SU-DHL-6 (cell line): Measurements from ENCODE around the gene WDFY1.

Source experiments
- H2AFZ ChIP-seq: fragments of 200-600 bp; sonication (generic); 2 replicates; pipeline ENCODE4 v1.6.1; 2014; ENCODE audit warnings: low read depth, mild to moderate bottlenecking, moderate library complexity, mixed read lengths, antibody characterized with exemption, low read length; ENCODE audit not compliant: severe bottlenecking
- H3F3A ChIP-seq: fragments of 200-600 bp; shearing (Covaris generic); 2 replicates; pipeline ENCODE4 v1.6.0; 2016; ENCODE audit warnings: antibody characterized with exemption, mild to moderate bottlenecking; ENCODE audit not compliant: insufficient read depth
- H3K27ac ChIP-seq: fragments of 200-600 bp; sonication (generic); 2 replicates; pipeline ENCODE4 v1.5.1; 2016; ENCODE audit warnings: low read depth, mild to moderate bottlenecking, low read length, moderate library complexity, mixed read lengths
- H3K27me3 ChIP-seq: fragments of 200-600 bp; sonication (generic), shearing (Covaris generic); 2 replicates; pipeline ENCODE4 v1.6.0; 2014; ENCODE audit warnings: mild to moderate bottlenecking, low read length
- H3K36me3 ChIP-seq: fragments of 200-600 bp; sonication (generic); 2 replicates; pipeline ENCODE4 v1.6.1; 2014; ENCODE audit warnings: mild to moderate bottlenecking, low read length, mixed read lengths
- H3K4me2 ChIP-seq: fragments of 300-600, 200-600 bp; shearing (Covaris generic), sonication (generic); 2 replicates; pipeline ENCODE4 v1.6.0; 2014; ENCODE audit warnings: low read length, low read depth, mild to moderate bottlenecking; ENCODE audit not compliant: poor library complexity, severe bottlenecking
- H3K4me3 ChIP-seq: fragments of 200-600 bp; sonication (generic); 2 replicates; pipeline ENCODE4 v1.5.1; 2014; ENCODE audit warnings: antibody characterized with exemption, low read length, mild to moderate bottlenecking, mixed read lengths; ENCODE audit not compliant: insufficient read depth, poor library complexity, severe bottlenecking
- H3K79me2 ChIP-seq: fragments of 200-600 bp; sonication (generic); 2 replicates; pipeline ENCODE4 v1.6.1; 2014; ENCODE audit warnings: mild to moderate bottlenecking, low read length, moderate library complexity; ENCODE audit not compliant: insufficient read depth
- H3K9ac ChIP-seq: fragments of 200-600 bp; sonication (generic); 2 replicates; pipeline ENCODE4 v1.7.0; 2014; ENCODE audit warnings: mild to moderate bottlenecking, low read length
- H3K9me2 ChIP-seq: fragments of 200-600 bp; sonication (generic); replicated peaks from 2 replicates; pipeline ENCODE4 v1.6.1; 2014; ENCODE audit warnings: low read length; ENCODE audit not compliant: insufficient read depth
- H3K9me3 ChIP-seq: fragments of 200-600 bp; sonication (generic); 2 replicates; pipeline ENCODE4 v1.6.1; 2014; ENCODE audit warnings: low read length, mixed read lengths; ENCODE audit not compliant: insufficient read depth
- H4K20me1 ChIP-seq: fragments of 200-600 bp; sonication (generic); 2 replicates; pipeline ENCODE4 v1.6.1; 2014; ENCODE audit warnings: low read depth, mild to moderate bottlenecking, antibody characterized with exemption, low read length, moderate library complexity, mixed read lengths
- CTCF ChIP-seq: fragments of 200-600 bp; sonication (generic); IDR thresholded peaks from one replicate; pipeline ENCODE4 v1.5.1; 2017; ENCODE audit warnings: antibody characterized with exemption, mild to moderate bottlenecking, low read length, moderate library complexity; ENCODE audit not compliant: insufficient read depth, poor library complexity, severe bottlenecking
- EZH2phosphoT487 ChIP-seq: fragments of 200-600 bp; sonication (generic), shearing (Covaris generic); conservative IDR thresholded peaks from 2 replicates; pipeline ENCODE4 v1.6.1; 2018; ENCODE audit warnings: mild to moderate bottlenecking, antibody characterized with exemption, low read length, moderate library complexity, mixed read lengths

WDFY1 gene

GRCh38 chr2:223970343-223971128, 25.4 kb upstream of the WDFY1 start:
- Histone ChIP-seq H3K4me2 (no peak overlapping the region), H3K36me3 (peaks cover 13% of the 10 kb centered on the region; the same call in 1 of the 2 replicates), H3F3A (peaks cover 10% of the 10 kb centered on the region; the same call in 1 of the 2 replicates), H3K9ac (no peak overlapping the region), H3K9me3 (no peaks in the 10 kb centered on the region), H3K4me3 (no peak overlapping the region), H4K20me1 (no peaks in the 10 kb centered on the region), H2AFZ (no peak overlapping the region), H3K79me2 (peaks cover under 1% of the 10 kb centered on the region; the same call in 1 of the 2 replicates), H3K27me3 (no peaks in the 10 kb centered on the region), H3K9me2 (no peaks in the 10 kb centered on the region), H3K27ac (no peak overlapping the region)
- no peak for TF ChIP-seq EZH2phosphoT487
- peak; percentile 83 for TF ChIP-seq CTCF

GRCh38 chr2:223969856-223970255, 24.7 kb upstream of the WDFY1 start:
- no peaks in the 10 kb centered on the region for H4K20me1 ChIP-seq
- H3K79me2 ChIP-seq: peaks cover 7% of the 10 kb centered on the region; the same call in 1 of the 2 replicates
- no peak overlapping the region for H2AFZ ChIP-seq
- TF ChIP-seq CTCF (no peak), EZH2phosphoT487 (no peak)
- H3K9me3 ChIP-seq: no peaks in the 10 kb centered on the region
- H3K4me2 ChIP-seq: no peak overlapping the region
- no peak overlapping the region for H3K9ac ChIP-seq
- H3K27me3 ChIP-seq: no peaks in the 10 kb centered on the region
- peaks cover 19% of the 10 kb centered on the region; the same call in 1 of the 2 replicates for H3K36me3 ChIP-seq
- H3F3A ChIP-seq: peaks cover 10% of the 10 kb centered on the region; the same call in 1 of the 2 replicates
- H3K4me3 ChIP-seq: no peak overlapping the region
- no peaks in the 10 kb centered on the region for H3K9me2 ChIP-seq
- no peak overlapping the region for H3K27ac ChIP-seq

GRCh38 chr2:223969315-223969714, 24.2 kb upstream of the WDFY1 start:
- Histone ChIP-seq H3K4me3 (no peak overlapping the region), H2AFZ (no peak overlapping the region), H3K27ac (no peak overlapping the region), H3K79me2 (peaks cover 7% of the 10 kb centered on the region; the same call in 1 of the 2 replicates), H3K27me3 (no peaks in the 10 kb centered on the region), H3K4me2 (no peak overlapping the region), H3K36me3 (peaks cover 24% of the 10 kb centered on the region; the same call in 1 of the 2 replicates), H3K9me2 (no peaks in the 10 kb centered on the region), H3F3A (peaks cover 10% of the 10 kb centered on the region; the same call in 1 of the 2 replicates), H3K9ac (no peak overlapping the region), H3K9me3 (no peaks in the 10 kb centered on the region), H4K20me1 (no peaks in the 10 kb centered on the region)
- TF ChIP-seq EZH2phosphoT487: no peak
- no peak for TF ChIP-seq CTCF
